GM18502 (cell line): Measurements from ENCODE around the gene CLSTN2.

Experiments
- ATAC-seq: cut with Tn5 transposase; IDR thresholded peaks from one replicate; pipeline ENCODE4 v1.9.1; 2021; ENCODE audit warnings: mild to moderate bottlenecking; ENCODE audit not compliant: unreplicated experiment, poor library complexity

The CLSTN2 gene

GRCh38 chr3:140134231-140134965 is 199.4 kb downstream of the CLSTN2 start:
- ATAC-seq, result no peak

- no peak for ATAC-seq
These were observed 200.5 kb downstream of the CLSTN2 start for GRCh38 chr3:140135461-140135860.

GRCh38 chr3:140143367-140144069 is 208.5 kb downstream of the CLSTN2 start:
- no peak for ATAC-seq

- ATAC-seq, result no peak
These were observed 210.5 kb downstream of the CLSTN2 start for GRCh38 chr3:140145528-140145927.

GRCh38 chr3:140146668-140147067 is 211.7 kb downstream of the CLSTN2 start:
- no peak for ATAC-seq

- ATAC-seq, result no peak
These were observed 213.0 kb downstream of the CLSTN2 start for GRCh38 chr3:140147965-140148490.

- ATAC-seq, result no peak
These were observed 213.9 kb downstream of the CLSTN2 start for GRCh38 chr3:140148824-140149390.

- no peak for ATAC-seq
These were observed 216.3 kb downstream of the CLSTN2 start for GRCh38 chr3:140151321-140151720.

GRCh38 chr3:140152851-140153639 is 218.1 kb downstream of the CLSTN2 start:
- peak; percentile 52 for ATAC-seq

GRCh38 chr3:140153736-140154135 is 218.8 kb downstream of the CLSTN2 start:
- peak; percentile 7 for ATAC-seq

- ATAC-seq, result no peak
These were observed 222.2 kb downstream of the CLSTN2 start for GRCh38 chr3:140157161-140157560.

GRCh38 chr3:140159646-140160045 is 224.7 kb downstream of the CLSTN2 start:
- ATAC-seq, result no peak

- ATAC-seq, result no peak
These were observed 225.6 kb downstream of the CLSTN2 start for GRCh38 chr3:140160553-140160952.

GRCh38 chr3:140162551-140162950 is 227.6 kb downstream of the CLSTN2 start:
- ATAC-seq, result no peak

GRCh38 chr3:140163159-140163763 is 228.3 kb downstream of the CLSTN2 start:
- no peak for ATAC-seq

- ATAC-seq, result no peak
These were observed 229.2 kb downstream of the CLSTN2 start for GRCh38 chr3:140164156-140164555.

- no peak for ATAC-seq
These were observed 230.1 kb downstream of the CLSTN2 start for GRCh38 chr3:140164922-140165590.

- no peak for ATAC-seq
These were observed 230.8 kb downstream of the CLSTN2 start for GRCh38 chr3:140165781-140166180.

- ATAC-seq, result no peak
These were observed 232.0 kb downstream of the CLSTN2 start for GRCh38 chr3:140166861-140167599.
